Stimulated activated naive CD4-positive, alpha-beta T cell (primary cell): ENCODE results near the gene RBBP5.

ENCODE experiments used
- DNase-seq, 6 experiments: peaks; one replicate each; lab custom pipeline; 2025; lab: John Stamatoyannopoulos, UW

RBBP5 gene

GRCh38 chr1:205056956-205057568 lies 64.7 kb downstream of the RBBP5 start:
- DNase-seq, result no peak

DNA sequence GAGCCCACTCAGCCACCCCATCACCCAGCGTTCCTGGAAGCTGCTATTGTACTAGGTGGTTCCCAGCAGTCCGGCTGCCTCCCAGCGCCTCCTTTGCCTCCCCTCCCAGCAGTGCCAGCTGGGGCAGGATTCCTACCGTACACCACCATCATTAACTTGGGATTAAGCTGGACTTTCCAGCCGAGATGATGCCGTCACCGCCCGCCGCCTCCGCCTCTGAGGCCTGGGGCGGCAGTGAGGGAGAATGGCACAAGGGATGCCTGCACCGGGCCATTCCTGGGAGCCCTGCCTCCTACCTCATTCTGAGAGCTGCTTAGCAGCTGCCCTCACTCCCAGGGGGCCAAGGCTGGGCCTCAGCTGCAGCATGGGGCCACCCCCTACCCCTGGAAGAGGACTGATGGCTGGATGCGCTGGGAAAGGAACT lies 65.6 kb downstream of the RBBP5 start:
- DNase-seq, result no peak

- no peak for DNase-seq
Observed at GRCh38 chr1:205054013-205054412, 67.8 kb downstream of the RBBP5 start.

- no peak for DNase-seq
Observed at GRCh38 chr1:205053296-205053695, 68.5 kb downstream of the RBBP5 start.

GRCh38 chr1:205052690-205053089 lies 69.1 kb downstream of the RBBP5 start:
- DNase-seq, result no peak

- DNase-seq, result no peak
Observed at GRCh38 chr1:205049479-205049878, 72.3 kb downstream of the RBBP5 start.

GRCh38 chr1:205048382-205048781 lies 73.4 kb downstream of the RBBP5 start:
- no peak for DNase-seq

DNA sequence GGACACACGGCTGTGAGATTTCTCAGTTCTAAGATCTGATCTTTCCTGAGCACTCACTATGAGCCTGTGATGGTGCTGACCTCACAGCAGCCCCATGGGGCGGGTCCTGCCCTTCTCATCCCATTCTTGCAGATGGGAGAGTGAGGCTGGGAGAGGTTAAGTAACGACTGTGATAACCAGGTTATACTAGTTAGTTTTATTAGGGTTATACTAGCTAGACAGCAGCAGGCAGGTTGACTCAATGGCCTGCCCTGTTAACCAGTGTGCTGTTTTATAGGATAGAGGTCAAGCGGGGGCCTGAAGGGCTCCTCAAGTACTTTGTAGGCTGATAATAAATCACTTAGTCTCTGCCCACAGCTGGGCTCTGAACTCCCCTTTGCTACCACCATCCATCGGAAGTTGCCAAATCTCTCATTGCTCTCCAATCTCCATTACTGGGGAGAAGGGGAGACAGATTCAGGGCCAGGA lies 74.0 kb downstream of the RBBP5 start:
- no peak for DNase-seq

- no peak for DNase-seq
Observed at GRCh38 chr1:205046870-205047269, 74.9 kb downstream of the RBBP5 start.

GRCh38 chr1:205045146-205045545 lies 76.6 kb downstream of the RBBP5 start:
- DNase-seq, result no peak

GRCh38 chr1:205044741-205045140 lies 77.0 kb downstream of the RBBP5 start:
- no peak for DNase-seq

DNA sequence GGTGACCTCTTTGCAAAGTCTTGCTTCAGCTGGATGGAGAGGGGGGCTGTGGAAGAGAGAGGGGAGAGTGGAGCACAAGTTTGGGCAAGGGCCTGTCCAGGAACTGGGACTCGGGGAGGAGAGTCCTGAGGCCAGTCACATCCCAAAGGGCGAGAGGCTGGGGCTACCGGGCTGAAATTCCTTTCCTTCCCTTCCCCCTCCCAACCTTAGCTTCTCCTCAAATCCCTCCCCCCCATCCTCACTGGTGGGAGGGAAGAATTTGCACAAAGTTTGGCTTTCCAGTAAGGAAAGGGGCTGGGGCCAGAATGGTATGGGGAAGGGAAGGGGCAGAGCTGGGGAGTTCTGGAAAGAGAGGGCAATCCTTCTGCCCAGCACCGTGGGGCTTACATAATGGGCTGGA lies 77.9 kb downstream of the RBBP5 start:
- no peak for DNase-seq

- no peak for DNase-seq
Observed at GRCh38 chr1:205042911-205043806, 78.6 kb downstream of the RBBP5 start, which contains the start of gene CNTN2. TSS of gene CNTN2 (plus strand) at chr1:205043212. CDS start at chr1:205053186, 9,974 bp downstream.

DNA sequence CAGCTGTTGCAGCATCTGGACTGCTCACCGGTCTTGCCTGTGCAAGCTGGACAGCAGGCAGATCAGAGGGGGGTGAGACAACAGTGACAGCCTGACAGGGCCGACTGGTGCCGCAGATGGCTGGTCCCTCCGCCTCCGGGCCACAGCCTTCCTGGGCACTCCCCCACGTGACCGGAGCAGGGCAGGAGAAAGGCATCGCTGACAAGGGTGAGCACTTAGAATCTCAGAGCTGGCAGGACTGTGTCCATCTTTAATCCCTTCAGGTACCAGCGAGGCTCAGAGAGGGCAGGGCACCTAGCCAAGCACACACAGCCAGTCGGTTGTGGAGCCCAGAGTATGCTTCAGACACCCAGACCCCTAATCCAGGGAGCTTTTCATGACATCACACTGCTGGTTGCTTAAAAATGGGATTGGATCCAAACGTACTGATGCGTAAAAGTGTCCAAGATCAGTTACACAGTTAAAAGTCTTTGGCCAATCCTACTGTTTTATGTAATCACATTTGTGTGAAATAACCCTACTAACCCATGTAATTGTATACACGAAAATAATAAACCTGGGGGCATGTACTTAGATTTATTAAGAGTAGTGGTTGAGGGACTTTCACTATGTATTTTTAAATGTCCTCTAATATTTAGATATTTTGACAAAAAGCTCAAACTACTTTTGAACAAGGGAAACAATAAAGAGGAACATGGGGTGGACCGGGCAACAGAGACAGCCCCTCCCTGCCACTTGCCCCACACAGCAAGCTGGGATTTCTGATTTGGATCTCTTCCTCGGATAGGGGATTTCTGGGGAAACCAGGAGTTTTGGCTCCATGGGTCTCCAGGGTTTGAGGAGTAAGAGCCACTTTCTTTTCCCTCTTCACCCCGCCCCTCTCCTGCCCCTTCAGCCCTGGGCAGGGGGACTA lies 79.5 kb downstream of the RBBP5 start:
- DNase-seq, result no peak

GRCh38 chr1:205041001-205041715 lies 80.6 kb downstream of the RBBP5 start:
- no peak for DNase-seq

GRCh38 chr1:205038132-205038786 lies 83.5 kb downstream of the RBBP5 start:
- no peak for DNase-seq

DNA sequence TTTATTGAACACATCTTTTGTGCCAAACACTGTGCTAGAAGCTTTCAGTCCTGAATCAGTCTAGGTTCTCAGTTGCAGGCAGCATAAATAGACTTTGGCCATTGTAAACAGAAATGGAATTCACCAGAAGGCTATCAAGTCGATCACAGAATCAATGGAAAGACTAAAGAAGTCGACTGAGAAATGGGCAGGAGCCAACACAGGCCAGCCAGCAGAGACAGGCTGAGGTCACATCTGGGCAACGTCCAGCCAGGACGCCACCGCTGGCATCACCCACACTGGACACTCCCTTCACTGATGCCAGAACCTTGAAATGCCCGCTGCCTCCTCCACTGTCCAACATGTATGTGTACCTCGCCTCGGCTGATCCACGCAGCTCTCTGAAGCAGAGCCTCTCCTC lies 84.2 kb downstream of the RBBP5 start:
- DNase-seq, result no peak
